ENCODE results near the gene CFLAR.

GRCh38 chr2:201070948-201071478, 45.0 kb upstream of the CFLAR start:
- TF ChIP-seq CTCF (IDR thresholded peaks at IDR 0.05; ENCODE audit: insufficient read depth, low read length, poor library complexity, severe bottlenecking) (no peak), EZH2phosphoT487 (conservative IDR thresholded peaks at IDR 0.05; ENCODE audit: low read length) (no peak)
